HepG2 (cell line): Measurements from ENCODE around the gene CTDP1. TPM values are rescaled to one million over a fixed set of nuclear protein-coding genes. Genes with fewer than 3 reads are reported as not detected.
A peak's percentile ranks its signal among the peaks of the same experiment; 100 is the strongest.

Experiments used
- ARHGAP35 ChIP-seq: sonication (generic); formaldehyde crosslinking; IDR thresholded peaks from 2 replicates; pipeline ENCODE4 v1.9.0; 2022; ENCODE audit warnings: mild to moderate bottlenecking, inconsistent platforms, moderate library complexity, missing genetic modification reagents, borderline replicate concordance
- CCDC6 ChIP-seq: sonication (generic); formaldehyde crosslinking; IDR thresholded peaks from 2 replicates; pipeline ENCODE4 v1.8.1; 2022; ENCODE audit warnings: mild to moderate bottlenecking, missing genetic modification reagents, moderate library complexity
- NCOR1 ChIP-seq: fragments of 200-600 bp; sonication (generic); IDR thresholded peaks from 2 replicates; pipeline ENCODE4 v1.7.0; 2017; ENCODE audit warnings: antibody characterized with exemption, low read length, borderline replicate concordance
- SMC3 ChIP-seq: IDR thresholded peaks from 2 replicates; pipeline ENCODE4 v1.6.1; 2011; ENCODE audit warnings: low read length, improper control_type of control experiment
- TOPORS ChIP-seq: sonication (generic); formaldehyde crosslinking; IDR thresholded peaks from 2 replicates; pipeline ENCODE4 v1.8.0; 2023; ENCODE audit warnings: mild to moderate bottlenecking, missing genetic modification reagents
- ZBTB25 ChIP-seq: IDR thresholded peaks from 2 replicates; pipeline ENCODE4 v1.6.1; 2018; ENCODE audit warnings: missing genetic modification reagents
- ZKSCAN5 ChIP-seq: sonication (generic); formaldehyde crosslinking; IDR thresholded peaks from 2 replicates; pipeline ENCODE4 v1.5.1; 2020; ENCODE audit warnings: mild to moderate bottlenecking, missing genetic modification reagents
- ZNF20 ChIP-seq: sonication (generic); formaldehyde crosslinking; IDR thresholded peaks from 2 replicates; pipeline ENCODE4 v1.4.0; 2020; ENCODE audit warnings: mild to moderate bottlenecking, moderate library complexity, missing genetic modification reagents
- ZNF224 ChIP-seq: sonication (generic); formaldehyde crosslinking; IDR thresholded peaks from 2 replicates; pipeline ENCODE4 v1.5.0; 2020; ENCODE audit warnings: mild to moderate bottlenecking, missing genetic modification reagents
- ZNF251 ChIP-seq: sonication (generic); formaldehyde crosslinking; IDR thresholded peaks from 2 replicates; pipeline ENCODE4 v1.9.0; 2021; ENCODE audit warnings: mild to moderate bottlenecking, missing genetic modification reagents
- ZNF260 ChIP-seq: sonication (generic); formaldehyde crosslinking; IDR thresholded peaks from 2 replicates; pipeline ENCODE4 v1.4.0; 2020; ENCODE audit warnings: missing genetic modification reagents, low read depth, mild to moderate bottlenecking, borderline replicate concordance
- ZNF350 ChIP-seq: sonication (generic); formaldehyde crosslinking; IDR thresholded peaks from 2 replicates; pipeline ENCODE4 v1.4.0; 2020; ENCODE audit warnings: mild to moderate bottlenecking, low read depth, missing genetic modification reagents, borderline replicate concordance
- ZNF556 ChIP-seq: sonication (generic); formaldehyde crosslinking; IDR thresholded peaks from 2 replicates; pipeline ENCODE4 v1.4.0; 2020; ENCODE audit warnings: mild to moderate bottlenecking, missing genetic modification reagents, borderline replicate concordance
- ZNF567 ChIP-seq: sonication (generic); formaldehyde crosslinking; IDR thresholded peaks from 2 replicates; pipeline ENCODE4 v1.8.1; 2023; ENCODE audit warnings: mild to moderate bottlenecking, missing genetic modification reagents, borderline replicate concordance
- ZNF570 ChIP-seq: sonication (generic); formaldehyde crosslinking; IDR thresholded peaks from 2 replicates; pipeline ENCODE4 v1.4.0; 2020; ENCODE audit warnings: mild to moderate bottlenecking, missing genetic modification reagents, borderline replicate concordance
- ZNF576 ChIP-seq: sonication (generic); formaldehyde crosslinking; IDR thresholded peaks from 2 replicates; pipeline ENCODE4 v1.4.0; 2020; ENCODE audit warnings: mild to moderate bottlenecking, missing genetic modification reagents
- ZNF775 ChIP-seq: sonication (generic); formaldehyde crosslinking; IDR thresholded peaks from 2 replicates; pipeline ENCODE4 v1.4.0; 2020; ENCODE audit warnings: missing genetic modification reagents, mild to moderate bottlenecking, moderate library complexity, borderline replicate concordance
- polyA plus RNA-seq, 8 experiments: library from polyadenylated mRNA; depleted of rRNA in 3 of 8; stranded (reverse) in 7 of 8; unstranded in 1 of 8; fragments of >200 nt; fragmentation: Illumina TruSeq in 4 of 8; extraction: Trizol in 4 of 8; gene quantifications; 2 replicates each; pipeline versions ENCODE4 v1.2.1 to v1.2.3, GENCODE V29; 2011 to 2016; ENCODE audit warnings: low read depth in 4 of 8, missing spikeins in 1 of 8, mixed read lengths in 1 of 8; ENCODE audit not compliant: insufficient read depth in 1 of 8
- total RNA-seq, 5 experiments: library from RNA; depleted of rRNA; stranded (reverse); fragments of >200 nt; fragmentation: Illumina TruSeq; extraction: Trizol; gene quantifications; 2 replicates each; pipeline ENCODE4 v1.2.3, GENCODE V29; 2016; ENCODE audit warnings: low read depth in 1 of 5
- TF ChIP-seq, protein P1 (sequence below): sonication (generic); formaldehyde crosslinking; IDR thresholded peaks from 2 replicates; pipeline ENCODE4 v1.4.0; 2020; ENCODE audit warnings: missing genetic modification reagents

The CTDP1 gene
- total and polyA plus RNA-seq, 2 of the 13 experiments (the other 11 are each of a cell fraction or from before 2014, with no cell fraction given): 6.9 to 11.0 TPM

DNA sequence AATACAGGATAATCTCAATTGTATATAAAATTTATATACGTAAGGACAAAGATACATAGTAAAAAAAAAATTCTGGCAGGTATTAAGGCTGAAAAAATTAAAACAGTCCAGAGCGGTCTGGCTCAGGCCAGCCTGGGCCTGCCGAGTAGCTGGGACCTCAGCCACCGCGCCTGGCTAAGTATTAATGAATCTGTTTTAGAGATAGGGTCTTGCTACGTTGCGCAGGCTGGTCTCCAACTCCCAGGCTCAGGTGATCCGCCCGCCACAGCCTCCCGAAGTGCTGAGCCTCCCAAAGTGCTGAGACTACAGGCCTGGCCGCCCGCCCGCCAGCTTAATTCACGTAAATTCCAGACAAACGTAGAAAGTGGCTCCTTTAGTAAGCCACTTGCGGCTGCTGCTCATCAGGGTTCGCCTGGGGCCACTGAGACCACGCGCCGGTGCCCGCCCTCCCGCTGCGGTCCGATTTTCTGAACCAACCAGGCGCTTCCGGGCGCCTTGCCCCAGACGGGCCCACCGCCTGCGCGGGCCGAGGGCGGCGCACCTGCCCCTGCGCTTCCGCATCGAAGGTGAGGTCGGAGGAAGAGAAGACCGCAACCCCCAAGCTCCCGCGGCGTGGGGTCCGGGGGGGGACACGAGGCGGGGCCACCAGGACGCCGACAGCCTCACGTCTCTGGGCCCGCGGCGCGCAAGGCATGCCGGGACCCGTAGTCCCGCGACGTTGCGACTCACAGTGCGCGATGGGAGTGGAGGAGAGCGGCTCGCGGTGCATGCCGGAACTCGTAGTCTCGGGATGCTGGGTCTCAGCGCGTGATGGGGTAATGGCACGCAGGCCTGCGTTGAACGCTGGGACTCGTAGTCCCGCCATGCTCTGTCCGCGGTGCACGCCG is 695 bp upstream of the CTDP1 start (continued):
- TF ChIP-seq ZNF251 (CRISPR knock-in tag) (no peak), ZBTB25 (CRISPR knock-in tag) (peak; percentile 77), ZNF224 (peak; percentile 58; the same call in 1 of the 2 replicates), ZNF775 (CRISPR knock-in tag) (no peak), ZNF20 (CRISPR knock-in tag) (no peak), ZNF556 (CRISPR knock-in tag) (peak; percentile 83; the same call in 1 of the 2 replicates), ZKSCAN5 (CRISPR knock-in tag) (no peak), CCDC6 (CRISPR knock-in tag) (peak; percentile 60; the same call in 1 of the 2 replicates), TOPORS (CRISPR knock-in tag) (0 out of 2 replicates have a peak, but pooled peaks have one; percentile 67), SMC3 (no peak), ZNF260 (CRISPR knock-in tag) (no peak), ZNF567 (CRISPR knock-in tag) (0 out of 2 replicates have a peak, but pooled peaks have one; percentile 12), ZNF570 (CRISPR knock-in tag) (no peak), ZNF576 (peak; percentile 40; the same call in 1 of the 2 replicates), NCOR1 (peak; percentile 34; the same call in 1 of the 2 replicates), ARHGAP35 (peak; percentile 91), ZNF350 (peak; percentile 95)
- TF ChIP-seq, protein P1, sequence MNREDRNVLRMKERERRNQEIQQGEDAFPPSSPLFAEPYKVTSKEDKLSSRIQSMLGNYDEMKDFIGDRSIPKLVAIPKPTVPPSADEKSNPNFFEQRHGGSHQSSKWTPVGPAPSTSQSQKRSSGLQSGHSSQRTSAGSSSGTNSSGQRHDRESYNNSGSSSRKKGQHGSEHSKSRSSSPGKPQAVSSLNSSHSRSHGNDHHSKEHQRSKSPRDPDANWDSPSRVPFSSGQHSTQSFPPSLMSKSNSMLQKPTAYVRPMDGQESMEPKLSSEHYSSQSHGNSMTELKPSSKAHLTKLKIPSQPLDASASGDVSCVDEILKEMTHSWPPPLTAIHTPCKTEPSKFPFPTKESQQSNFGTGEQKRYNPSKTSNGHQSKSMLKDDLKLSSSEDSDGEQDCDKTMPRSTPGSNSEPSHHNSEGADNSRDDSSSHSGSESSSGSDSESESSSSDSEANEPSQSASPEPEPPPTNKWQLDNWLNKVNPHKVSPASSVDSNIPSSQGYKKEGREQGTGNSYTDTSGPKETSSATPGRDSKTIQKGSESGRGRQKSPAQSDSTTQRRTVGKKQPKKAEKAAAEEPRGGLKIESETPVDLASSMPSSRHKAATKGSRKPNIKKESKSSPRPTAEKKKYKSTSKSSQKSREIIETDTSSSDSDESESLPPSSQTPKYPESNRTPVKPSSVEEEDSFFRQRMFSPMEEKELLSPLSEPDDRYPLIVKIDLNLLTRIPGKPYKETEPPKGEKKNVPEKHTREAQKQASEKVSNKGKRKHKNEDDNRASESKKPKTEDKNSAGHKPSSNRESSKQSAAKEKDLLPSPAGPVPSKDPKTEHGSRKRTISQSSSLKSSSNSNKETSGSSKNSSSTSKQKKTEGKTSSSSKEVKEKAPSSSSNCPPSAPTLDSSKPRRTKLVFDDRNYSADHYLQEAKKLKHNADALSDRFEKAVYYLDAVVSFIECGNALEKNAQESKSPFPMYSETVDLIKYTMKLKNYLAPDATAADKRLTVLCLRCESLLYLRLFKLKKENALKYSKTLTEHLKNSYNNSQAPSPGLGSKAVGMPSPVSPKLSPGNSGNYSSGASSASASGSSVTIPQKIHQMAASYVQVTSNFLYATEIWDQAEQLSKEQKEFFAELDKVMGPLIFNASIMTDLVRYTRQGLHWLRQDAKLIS (CRISPR knock-in tag): no peak
